Epithelial cell of proximal tubule (primary cell): Measurements from ENCODE around the gene LRRC8E. TPM values are rescaled to one million over a fixed set of nuclear protein-coding genes. Genes with fewer than 3 reads are reported as not detected.

Experiments
- DNase-seq: peaks from one replicate; pipeline ENCODE4 v3.0.0-alpha.2; 2011; ENCODE audit warnings: low read depth
- H3K4me3 ChIP-seq: 2 replicates; pipeline ENCODE4 v1.5.1; 2011; ENCODE audit warnings: low read depth, mild to moderate bottlenecking, low read length
- total RNA-seq: library from RNA; depleted of rRNA; stranded (reverse); fragments of >200 nt; gene quantifications from 2 replicates; pipeline ENCODE4 v1.2.3, GENCODE V29; 2015
- TF ChIP-seq, protein P1 (sequence below): conservative IDR thresholded peaks from 2 replicates; pipeline ENCODE4 v1.5.1; 2012; ENCODE audit warnings: low read depth, mild to moderate bottlenecking, low read length

The LRRC8E gene
- total RNA-seq, 1 donor from 2014 or later: 11.9 TPM

- no peak for DNase-seq
- TF ChIP-seq, protein P1, sequence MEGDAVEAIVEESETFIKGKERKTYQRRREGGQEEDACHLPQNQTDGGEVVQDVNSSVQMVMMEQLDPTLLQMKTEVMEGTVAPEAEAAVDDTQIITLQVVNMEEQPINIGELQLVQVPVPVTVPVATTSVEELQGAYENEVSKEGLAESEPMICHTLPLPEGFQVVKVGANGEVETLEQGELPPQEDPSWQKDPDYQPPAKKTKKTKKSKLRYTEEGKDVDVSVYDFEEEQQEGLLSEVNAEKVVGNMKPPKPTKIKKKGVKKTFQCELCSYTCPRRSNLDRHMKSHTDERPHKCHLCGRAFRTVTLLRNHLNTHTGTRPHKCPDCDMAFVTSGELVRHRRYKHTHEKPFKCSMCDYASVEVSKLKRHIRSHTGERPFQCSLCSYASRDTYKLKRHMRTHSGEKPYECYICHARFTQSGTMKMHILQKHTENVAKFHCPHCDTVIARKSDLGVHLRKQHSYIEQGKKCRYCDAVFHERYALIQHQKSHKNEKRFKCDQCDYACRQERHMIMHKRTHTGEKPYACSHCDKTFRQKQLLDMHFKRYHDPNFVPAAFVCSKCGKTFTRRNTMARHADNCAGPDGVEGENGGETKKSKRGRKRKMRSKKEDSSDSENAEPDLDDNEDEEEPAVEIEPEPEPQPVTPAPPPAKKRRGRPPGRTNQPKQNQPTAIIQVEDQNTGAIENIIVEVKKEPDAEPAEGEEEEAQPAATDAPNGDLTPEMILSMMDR: no peak
- H3K4me3 ChIP-seq: no peak overlapping the region
Observed at GRCh38 chr19:7910321-7911161, 22.2 kb downstream of the LRRC8E start.

GRCh38 chr19:7911508-7912143, 23.3 kb downstream of the LRRC8E start:
- DNase-seq: no peak
- H3K4me3 ChIP-seq: no peak overlapping the region
- TF ChIP-seq, protein P1: no peak

DNA sequence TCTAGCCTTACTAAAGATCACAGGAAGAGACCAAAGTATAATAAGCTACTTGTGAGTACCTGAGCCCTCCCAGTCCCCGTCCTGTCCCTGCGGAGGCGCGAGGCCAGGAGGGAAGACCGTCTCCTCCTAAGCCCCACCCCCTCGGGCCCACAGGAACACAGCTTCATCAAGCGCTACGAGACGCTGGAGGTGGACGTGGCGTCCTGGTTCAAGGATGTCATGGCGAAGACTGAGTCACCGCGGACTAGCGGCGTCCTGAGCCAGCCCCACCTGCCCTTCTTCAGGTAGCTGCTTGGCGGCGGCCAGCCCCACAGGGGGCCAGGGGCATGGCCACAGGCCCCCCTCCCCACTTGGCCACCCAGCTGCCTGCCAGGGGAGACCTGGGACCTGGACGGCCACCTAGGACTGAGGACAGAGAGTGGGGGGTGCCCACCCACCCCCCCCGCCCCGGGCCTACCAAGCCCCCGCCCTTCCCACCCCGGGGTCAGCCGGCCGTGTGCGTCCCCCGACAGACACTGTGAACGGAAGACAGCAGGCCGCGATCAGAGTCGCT, 23.9 kb downstream of the LRRC8E start:
- TF ChIP-seq, protein P1: no peak
- no peak for DNase-seq
- H3K4me3 ChIP-seq: no peak overlapping the region

GRCh38 chr19:7912697-7913564, 24.6 kb downstream of the LRRC8E start:
- TF ChIP-seq, protein P1: no peak

DNA sequence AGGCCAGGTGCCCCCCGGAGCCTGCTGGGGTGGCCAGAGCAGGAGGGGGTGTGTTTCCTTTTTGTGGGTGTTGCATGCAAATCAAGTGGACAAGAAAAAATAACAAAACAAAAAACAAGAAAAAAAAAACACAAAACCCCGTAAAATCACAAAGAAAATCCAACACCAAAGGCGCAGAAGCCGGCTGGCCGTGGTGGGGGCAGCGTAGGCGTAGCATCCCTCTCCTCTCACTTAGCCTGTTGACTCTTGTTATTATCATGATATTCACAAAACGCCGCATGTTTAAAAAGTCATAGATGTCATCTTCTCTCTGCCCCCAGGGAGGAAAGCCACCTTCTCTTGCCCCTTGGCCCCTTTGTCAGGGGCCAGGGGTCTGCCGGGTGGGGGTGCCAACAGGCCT, 25.3 kb downstream of the LRRC8E start:
- TF ChIP-seq, protein P1: no peak
- no peak for DNase-seq
- no peak overlapping the region for H3K4me3 ChIP-seq

More at GRCh38 chr19:7912697-7913564, 24.6 kb downstream of the LRRC8E start:
- no peak for DNase-seq
- no peak overlapping the region for H3K4me3 ChIP-seq

- TF ChIP-seq, protein P1: no peak
Observed at GRCh38 chr19:7914099-7914498, 25.8 kb downstream of the LRRC8E start.

More at GRCh38 chr19:7914099-7914498, 25.8 kb downstream of the LRRC8E start:
- H3K4me3 ChIP-seq: no peak overlapping the region
- DNase-seq: no peak
